Measurements from ENCODE around the gene RBM20.

The RBM20 gene

DNA sequence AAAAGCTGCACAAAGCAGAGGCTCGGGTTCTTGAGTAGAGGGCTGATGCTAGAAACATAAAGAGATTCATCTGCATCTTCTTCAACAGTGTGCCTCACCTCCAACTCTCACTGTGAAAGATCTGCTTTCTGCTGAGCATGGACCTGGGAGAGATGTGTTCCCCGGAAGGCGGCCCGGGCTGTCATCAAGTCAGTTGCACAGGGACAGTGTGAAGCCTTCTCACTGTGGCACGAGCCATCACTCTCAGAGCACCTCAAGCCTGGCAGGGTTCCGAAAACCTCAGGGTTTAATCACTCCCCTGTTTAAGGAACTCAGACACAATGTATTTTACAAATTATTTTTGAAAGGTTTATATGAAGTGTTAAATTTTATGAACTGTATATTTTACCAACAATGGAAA lies 98.7 kb downstream of the RBM20 start:
- DNase-seq: no peak

GRCh38 chr10:110744782-110745181 lies 100.6 kb downstream of the RBM20 start:
- no peak for DNase-seq

DNA sequence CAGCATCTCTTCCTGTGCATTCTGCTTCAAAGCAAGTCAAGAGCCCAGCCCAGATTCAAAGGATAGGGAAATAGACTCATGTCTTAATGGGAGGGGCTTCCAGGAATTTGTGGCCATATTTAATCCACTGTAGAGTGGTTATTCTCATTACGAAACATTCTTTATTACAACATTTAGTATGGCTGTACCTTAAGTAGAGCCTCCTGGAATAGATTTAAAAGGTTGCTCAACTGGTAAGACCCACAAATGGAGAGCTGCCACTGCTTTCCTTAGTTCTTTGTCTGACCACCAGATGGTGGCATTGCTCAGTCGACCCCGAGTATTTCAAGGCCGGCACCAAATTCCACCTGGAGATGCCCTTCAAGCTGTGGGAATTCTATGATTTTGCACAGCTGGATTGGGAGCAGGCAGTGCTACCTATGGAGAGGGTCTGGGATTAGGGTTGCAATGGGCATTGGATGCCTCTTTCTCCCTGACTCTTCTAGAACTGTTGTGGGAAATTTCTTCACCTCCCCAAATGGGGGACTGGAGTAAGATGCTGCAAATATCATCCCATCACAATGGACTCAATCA lies 102.2 kb downstream of the RBM20 start:
- peak; percentile 56 for DNase-seq

DNA sequence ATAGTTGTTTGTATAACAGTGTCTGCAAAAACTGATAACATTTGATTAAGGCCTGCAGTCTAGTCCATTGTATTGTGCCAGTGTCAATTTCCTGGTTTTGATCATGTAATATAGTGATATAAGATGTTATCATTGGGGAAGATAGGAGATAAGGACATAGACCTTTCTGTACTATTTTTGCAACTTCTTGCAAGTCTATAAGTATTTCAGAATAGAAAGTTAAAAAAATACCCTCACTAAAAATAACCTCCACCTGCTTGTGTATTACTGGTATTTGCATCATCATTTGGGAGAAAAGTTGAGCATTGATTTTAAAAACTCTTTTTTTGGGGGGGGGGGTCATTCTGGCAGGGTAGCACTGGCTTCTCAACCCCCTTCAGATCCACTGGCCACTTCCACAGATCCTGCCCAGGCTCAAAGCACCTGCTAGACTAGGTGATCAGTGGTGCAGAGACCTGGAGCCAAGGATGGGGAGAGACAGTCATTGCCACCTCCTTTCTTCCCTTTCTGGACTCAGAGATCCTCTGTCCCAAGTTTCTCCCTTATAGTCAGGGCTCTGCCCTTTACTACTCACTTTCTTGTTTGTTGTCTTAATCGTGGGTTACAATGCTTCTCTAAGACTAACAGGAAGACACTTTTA lies 103.0 kb downstream of the RBM20 start:
- DNase-seq: no peak

GRCh38 chr10:110747609-110748464 lies 103.7 kb downstream of the RBM20 start:
- DNase-seq: no peak

DNA sequence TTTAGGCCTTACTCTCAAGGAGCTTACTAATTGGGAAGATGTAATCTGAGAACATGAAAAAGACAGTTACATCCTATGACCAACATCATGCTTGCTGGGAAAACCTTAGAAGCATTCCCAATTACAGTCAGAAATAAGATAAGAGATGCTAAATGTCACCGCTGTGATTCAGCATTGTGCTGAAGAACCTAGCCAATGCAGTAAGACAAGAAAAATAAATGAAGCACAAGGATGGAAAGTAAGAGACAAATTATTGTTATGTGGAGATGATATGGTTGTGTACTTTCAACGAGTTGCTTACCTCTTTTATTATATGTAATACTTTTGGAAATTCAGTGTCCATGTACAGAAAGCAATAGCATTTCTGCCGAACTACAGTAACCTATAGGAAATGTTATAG lies 104.8 kb downstream of the RBM20 start:
- DNase-seq: no peak

GRCh38 chr10:110750931-110751330 lies 106.8 kb downstream of the RBM20 start:
- DNase-seq: no peak

- DNase-seq: no peak
These were observed 107.7 kb downstream of the RBM20 start for GRCh38 chr10:110751850-110752249.

DNA sequence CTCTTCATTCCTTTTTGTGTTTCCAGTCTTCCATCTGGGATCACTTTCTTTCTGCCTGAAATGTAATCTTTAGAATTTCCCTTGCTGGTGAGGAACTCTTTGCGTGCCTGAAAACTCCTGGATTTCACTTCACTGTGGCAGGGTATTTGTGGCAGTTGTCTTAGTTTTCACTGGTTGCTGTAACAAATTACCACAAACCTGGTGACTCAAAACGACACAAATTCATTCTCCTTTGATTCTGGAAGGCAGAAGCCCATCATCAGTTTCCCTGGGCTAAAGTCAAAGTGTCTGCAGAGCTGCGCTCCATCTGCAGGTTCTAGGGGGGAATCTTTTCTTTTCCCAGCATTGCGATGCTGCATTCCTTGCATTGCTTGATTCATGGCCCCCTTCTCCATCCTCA lies 109.3 kb downstream of the RBM20 start:
- DNase-seq: no peak

GRCh38 chr10:110754375-110755105 lies 110.4 kb downstream of the RBM20 start:
- no peak for DNase-seq

GRCh38 chr10:110755781-110756180 lies 111.6 kb downstream of the RBM20 start:
- DNase-seq: no peak

DNA sequence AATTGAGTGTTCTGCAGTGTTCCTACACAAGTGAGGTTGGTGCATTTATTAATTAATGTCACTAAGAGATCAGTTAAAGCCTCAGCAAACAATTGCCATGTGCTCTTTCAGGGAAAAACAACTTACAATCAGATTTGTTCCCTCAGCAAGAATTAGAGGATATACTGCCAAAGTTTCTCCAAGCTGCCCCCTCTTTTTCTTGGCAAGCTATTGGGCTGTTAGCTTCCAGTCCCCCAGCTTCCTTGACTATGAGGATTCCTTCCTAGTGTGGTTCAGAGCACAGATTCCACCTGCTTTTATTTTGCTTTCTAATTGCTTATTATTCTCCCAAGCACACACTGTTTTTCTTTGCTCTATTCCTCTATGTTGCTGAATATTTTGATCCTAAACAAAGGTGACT lies 112.7 kb downstream of the RBM20 start:
- DNase-seq: no peak

GRCh38 chr10:110757586-110757985 lies 113.5 kb downstream of the RBM20 start:
- no peak for DNase-seq

- no peak for DNase-seq
These were observed 114.1 kb downstream of the RBM20 start for GRCh38 chr10:110758128-110758765.

DNA sequence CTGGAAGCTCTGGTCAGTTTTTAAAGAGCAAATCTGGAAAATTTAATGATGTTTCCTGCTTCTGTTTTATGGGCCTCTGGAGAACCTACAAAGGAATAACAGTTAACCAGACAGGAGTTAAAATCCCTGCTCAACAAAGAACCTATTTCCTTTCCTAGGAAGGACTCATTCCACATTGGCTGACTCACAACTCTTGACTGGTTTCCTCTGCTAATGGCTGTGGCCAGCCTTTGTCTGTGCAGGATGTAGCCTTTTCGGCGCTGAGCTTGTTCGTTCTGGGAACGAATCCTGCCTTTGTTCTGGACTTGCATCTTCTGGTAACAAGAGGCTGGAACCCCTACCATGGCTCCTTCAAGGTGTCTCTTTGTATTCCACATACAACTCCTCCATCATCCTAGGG lies 114.8 kb downstream of the RBM20 start:
- DNase-seq: no peak

DNA sequence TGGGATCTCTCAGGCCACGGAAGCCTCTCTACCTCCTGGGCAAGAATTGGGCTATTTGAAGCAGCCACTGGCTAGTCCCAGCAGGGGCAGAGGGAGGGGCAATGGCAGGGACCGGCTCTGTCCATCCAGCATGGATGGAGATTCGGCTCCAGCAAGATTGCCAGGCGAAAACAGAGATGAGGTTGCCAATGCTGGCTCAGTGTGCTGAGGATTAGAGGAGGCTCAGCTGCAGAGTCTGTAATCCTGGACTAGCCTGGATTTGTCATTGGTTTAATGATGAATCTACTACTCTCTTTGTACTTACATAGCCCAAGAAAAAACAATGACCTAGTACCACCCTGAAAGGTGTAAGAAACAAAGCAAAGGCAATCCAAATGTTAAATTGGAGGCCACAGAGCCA lies 115.4 kb downstream of the RBM20 start:
- DNase-seq: no peak

- DNase-seq: no peak
These were observed 118.1 kb downstream of the RBM20 start for GRCh38 chr10:110762109-110762848.

- DNase-seq: no peak
These were observed 118.7 kb downstream of the RBM20 start for GRCh38 chr10:110762849-110763211.

DNA sequence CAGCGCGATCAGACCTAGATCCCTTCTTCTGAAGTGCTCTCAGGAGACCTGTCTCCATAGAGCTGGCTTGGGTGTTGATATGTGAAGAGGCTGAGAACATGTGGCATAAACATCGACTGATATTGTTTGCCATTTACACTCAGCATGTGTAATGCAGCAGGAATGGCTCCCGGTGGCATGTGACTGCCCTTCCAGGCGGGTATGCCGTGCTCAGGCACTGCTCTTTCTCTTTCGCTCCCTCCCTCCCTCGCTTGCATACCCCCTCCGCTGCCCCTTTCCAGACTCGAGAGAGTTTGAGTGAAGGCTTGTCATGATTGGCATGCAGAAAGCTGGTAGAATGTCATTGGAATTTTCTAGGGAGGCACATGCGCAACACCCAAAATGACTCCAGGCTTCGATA lies 120.2 kb downstream of the RBM20 start:
- DNase-seq: no peak

- no peak for DNase-seq
These were observed 120.8 kb downstream of the RBM20 start for GRCh38 chr10:110764793-110765512.

GRCh38 chr10:110765513-110766319 lies 121.6 kb downstream of the RBM20 start:
- DNase-seq: no peak
